ENCODE results near the gene THBD. TPM values are rescaled to one million over a fixed set of nuclear protein-coding genes. Genes with fewer than 3 reads are reported as not detected.

THBD gene
- total RNA-seq, 1 donor from 2014 or later = 18.9 TPM

DNA sequence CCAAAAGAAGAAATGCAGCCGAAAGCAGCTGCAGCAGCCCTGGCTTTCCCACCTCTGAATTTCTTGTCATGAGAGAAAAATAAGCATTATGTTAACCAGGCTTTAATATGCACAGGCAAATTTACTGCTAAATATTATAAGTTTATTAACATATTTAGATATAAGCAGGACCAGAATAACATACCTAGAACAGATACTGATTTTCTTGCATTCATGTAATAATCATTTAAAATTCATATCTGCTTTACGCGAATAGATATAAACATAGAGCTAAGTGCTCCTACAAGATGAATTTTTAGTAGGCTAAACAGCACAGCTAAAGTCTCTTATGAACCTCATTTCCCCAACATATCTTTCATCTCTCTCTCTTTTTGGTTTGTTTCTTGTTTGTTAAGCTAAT lies 21.9 kb upstream of the THBD start:
- TF ChIP-seq, protein P1, sequence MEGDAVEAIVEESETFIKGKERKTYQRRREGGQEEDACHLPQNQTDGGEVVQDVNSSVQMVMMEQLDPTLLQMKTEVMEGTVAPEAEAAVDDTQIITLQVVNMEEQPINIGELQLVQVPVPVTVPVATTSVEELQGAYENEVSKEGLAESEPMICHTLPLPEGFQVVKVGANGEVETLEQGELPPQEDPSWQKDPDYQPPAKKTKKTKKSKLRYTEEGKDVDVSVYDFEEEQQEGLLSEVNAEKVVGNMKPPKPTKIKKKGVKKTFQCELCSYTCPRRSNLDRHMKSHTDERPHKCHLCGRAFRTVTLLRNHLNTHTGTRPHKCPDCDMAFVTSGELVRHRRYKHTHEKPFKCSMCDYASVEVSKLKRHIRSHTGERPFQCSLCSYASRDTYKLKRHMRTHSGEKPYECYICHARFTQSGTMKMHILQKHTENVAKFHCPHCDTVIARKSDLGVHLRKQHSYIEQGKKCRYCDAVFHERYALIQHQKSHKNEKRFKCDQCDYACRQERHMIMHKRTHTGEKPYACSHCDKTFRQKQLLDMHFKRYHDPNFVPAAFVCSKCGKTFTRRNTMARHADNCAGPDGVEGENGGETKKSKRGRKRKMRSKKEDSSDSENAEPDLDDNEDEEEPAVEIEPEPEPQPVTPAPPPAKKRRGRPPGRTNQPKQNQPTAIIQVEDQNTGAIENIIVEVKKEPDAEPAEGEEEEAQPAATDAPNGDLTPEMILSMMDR (conservative IDR thresholded peaks at IDR 0.05; ENCODE audit: low read depth, low read length) = no peak
- DNase-seq (ENCODE audit: low read depth) = no peak
- H3K4me3 ChIP-seq (ENCODE audit: low read depth, low read length) = no peak overlapping the region

DNA sequence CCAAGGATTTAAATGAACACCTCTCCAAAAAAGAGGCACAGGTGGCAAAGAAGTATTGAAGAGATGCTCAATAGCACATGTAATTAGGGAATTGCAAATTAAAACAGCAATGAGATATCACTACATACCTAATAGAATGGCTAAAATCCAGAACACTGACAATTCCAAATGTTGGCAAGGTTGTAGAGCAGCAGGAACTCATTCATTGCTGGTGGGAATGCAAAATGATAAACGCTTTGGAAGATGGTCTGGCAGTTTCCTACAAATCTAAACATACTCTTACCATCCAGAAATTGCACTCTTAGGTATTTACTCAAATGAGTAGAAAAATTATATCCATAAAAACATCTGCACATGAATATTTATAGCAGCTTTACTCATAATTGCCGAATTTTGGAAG lies 19.6 kb upstream of the THBD start:
- TF ChIP-seq, protein P1 (conservative IDR thresholded peaks at IDR 0.05; ENCODE audit: low read depth, low read length) = no peak
- no peak overlapping the region for H3K4me3 ChIP-seq (ENCODE audit: low read depth, low read length)
- DNase-seq (ENCODE audit: low read depth) = no peak

DNA sequence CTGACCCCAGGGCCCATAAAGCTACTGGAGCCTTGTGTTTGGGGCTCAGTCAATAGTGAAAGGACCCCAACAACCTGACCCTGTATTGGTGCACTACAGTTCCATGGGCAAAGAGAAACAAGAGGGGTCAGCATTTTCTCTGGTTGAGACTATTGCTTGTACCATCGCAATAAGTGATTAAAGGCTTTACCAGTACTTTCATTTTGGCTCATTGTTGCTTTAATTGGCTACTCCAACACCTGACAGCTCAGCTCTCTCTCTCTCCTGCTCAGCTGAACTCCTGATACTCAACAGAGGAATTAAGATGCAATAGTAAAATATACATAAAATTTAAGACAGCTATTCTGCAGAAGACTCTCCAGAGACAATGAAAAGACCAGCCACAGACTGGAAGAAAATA lies 18.8 kb upstream of the THBD start:
- no peak for DNase-seq (ENCODE audit: low read depth)
- no peak overlapping the region for H3K4me3 ChIP-seq (ENCODE audit: low read depth, low read length)
- TF ChIP-seq, protein P1 (conservative IDR thresholded peaks at IDR 0.05; ENCODE audit: low read depth, low read length) = no peak

DNA sequence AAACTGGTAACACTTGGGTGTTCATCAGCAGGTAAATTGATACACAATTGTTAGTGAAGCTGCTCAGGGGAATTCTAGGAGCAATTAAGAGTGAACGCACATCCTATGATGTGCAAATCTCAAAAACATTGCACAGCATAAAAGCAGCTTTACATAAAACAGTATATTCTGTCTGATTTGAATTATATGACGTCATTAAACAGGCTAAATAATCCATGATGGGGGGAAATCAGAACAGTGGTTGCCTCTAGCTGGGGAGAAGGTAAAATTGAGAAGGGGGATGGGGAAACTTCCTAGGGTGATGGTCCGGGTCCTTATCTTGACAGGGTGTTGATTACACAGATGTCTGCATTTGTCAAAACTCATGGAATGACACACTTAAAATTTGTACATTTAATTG lies 17.3 kb upstream of the THBD start:
- DNase-seq (ENCODE audit: low read depth) = no peak
- TF ChIP-seq, protein P1 (conservative IDR thresholded peaks at IDR 0.05; ENCODE audit: low read depth, low read length) = no peak
- H3K4me3 ChIP-seq (ENCODE audit: low read depth, low read length) = no peak overlapping the region

DNA sequence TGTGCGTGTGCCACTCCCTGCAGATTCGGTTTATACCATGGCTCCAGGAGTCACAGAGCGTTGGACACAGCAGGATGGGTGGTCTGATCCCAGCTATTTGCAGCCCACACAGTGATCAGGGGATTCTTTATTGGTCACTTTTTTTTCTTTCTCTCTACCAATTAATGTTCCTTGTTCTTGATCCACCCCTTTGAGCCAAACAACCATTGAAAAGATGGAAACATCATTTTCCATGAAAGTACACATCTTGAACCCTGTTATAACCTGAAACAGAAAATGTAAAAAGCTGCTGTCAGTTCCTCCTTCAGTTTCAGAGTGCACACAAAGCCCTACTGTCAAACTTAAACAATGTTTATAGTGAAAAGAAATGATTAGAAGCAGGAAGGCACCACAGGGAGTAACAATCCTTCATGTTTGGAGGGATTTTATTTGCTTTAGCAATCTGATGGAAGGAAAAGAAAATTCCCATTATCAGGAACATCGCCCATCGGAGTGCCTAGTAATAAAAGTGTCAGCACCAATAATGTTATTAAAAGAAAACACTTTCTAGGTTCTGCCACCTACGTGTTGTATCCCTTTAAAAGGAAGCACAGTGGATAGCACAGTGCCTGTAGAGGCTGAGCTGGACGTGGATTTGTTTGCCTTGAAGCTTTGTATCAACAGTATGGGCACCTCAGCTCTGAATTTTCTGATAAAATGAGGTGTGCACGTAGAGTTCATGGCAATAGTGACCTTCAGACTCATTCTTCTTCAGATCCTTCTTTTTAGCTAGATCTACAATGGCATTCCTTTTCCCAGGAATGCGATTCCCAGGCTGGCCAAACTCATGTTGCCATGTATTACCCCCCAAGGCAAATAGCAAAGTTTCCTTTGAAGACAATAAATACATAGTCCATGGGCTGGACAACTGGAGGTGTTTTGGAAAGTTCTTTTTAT lies 16.1 kb upstream of the THBD start:
- TF ChIP-seq, protein P1 (conservative IDR thresholded peaks at IDR 0.05; ENCODE audit: low read depth, low read length) = no peak
- DNase-seq (ENCODE audit: low read depth) = no peak

DNA sequence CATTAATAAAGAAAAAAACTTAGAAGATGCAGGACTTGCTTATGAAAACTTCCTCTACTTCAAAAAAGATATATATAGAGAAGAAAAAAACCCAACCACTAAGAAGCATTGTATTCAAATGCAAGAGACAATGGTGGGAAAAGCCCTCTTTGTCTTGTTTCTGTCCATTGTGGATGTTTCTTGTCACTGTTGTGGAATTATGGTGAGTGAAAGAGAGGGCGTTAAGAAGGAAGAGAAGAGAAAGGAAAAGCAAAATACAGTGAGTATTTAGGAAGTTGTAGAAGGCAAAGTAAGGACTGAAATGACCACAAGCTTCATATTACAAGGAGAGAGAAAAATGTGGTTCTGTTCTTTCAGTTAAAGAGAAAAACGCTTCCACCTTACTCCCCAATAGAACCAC lies 14.1 kb upstream of the THBD start:
- TF ChIP-seq, protein P1 (conservative IDR thresholded peaks at IDR 0.05; ENCODE audit: low read depth, low read length) = no peak
- DNase-seq (ENCODE audit: low read depth) = no peak
- no peak overlapping the region for H3K4me3 ChIP-seq (ENCODE audit: low read depth, low read length)

More for the DNA sequence above, 16.1 kb upstream of the THBD start:
- no peak overlapping the region for H3K4me3 ChIP-seq (ENCODE audit: low read depth, low read length)

DNA sequence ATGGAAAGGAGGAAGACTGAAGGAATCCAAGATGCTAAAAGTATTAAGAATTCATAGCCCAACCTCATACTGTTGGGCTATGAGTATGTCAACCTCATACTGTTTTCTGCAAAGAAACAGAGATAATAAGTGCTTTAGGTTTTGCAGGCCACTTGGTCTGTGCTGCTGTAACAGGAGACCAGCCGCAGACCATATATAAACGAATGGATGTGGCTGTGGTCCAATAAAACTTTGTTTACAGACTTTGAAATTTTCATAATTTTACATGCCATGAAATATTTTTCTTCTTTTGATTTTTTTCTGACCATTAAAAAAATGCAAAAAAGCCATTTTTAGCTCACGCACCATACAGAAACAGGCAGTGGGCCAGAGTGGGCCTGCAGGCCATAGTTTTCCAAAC lies 13.7 kb upstream of the THBD start:
- DNase-seq (ENCODE audit: low read depth) = no peak
- no peak overlapping the region for H3K4me3 ChIP-seq (ENCODE audit: low read depth, low read length)
- TF ChIP-seq, protein P1 (conservative IDR thresholded peaks at IDR 0.05; ENCODE audit: low read depth, low read length) = no peak

Measured in epithelial cell of proximal tubule (primary cell).